Kidney epithelial cell (primary cell): ENCODE results near the gene MAN1C1. TPM values are rescaled to one million over a fixed set of nuclear protein-coding genes. Genes with fewer than 3 reads are reported as not detected.

Source experiments
- DNase-seq: peaks from one replicate; pipeline ENCODE4 v3.0.0-alpha.2; 2010; ENCODE audit warnings: low read depth
- H3K27me3 ChIP-seq: 2 replicates; pipeline ENCODE4 v1.6.0; 2011; ENCODE audit warnings: low read length; ENCODE audit not compliant: control insufficient read depth, insufficient read depth
- H3K36me3 ChIP-seq: 2 replicates; pipeline ENCODE4 v1.5.1; 2011; ENCODE audit warnings: low read length; ENCODE audit not compliant: control insufficient read depth, insufficient read depth
- H3K4me3 ChIP-seq: 2 replicates; pipeline ENCODE4 v1.5.1; 2011; ENCODE audit warnings: low read depth, mild to moderate bottlenecking, control low read depth, low read length
- CTCF ChIP-seq: IDR thresholded peaks from 2 replicates; pipeline ENCODE4 v1.5.1; 2011; ENCODE audit warnings: mild to moderate bottlenecking, moderate library complexity, low read length, control low read depth, inconsistent platforms; ENCODE audit not compliant: insufficient read depth, poor library complexity, severe bottlenecking
- total RNA-seq: library from RNA; depleted of rRNA; stranded (reverse); fragments of >200 nt; gene quantifications from 2 replicates; pipeline ENCODE4 v1.2.3, GENCODE V29; 2015

MAN1C1 gene
- total RNA-seq, 1 donor from 2014 or later, result 1.4 TPM

DNA sequence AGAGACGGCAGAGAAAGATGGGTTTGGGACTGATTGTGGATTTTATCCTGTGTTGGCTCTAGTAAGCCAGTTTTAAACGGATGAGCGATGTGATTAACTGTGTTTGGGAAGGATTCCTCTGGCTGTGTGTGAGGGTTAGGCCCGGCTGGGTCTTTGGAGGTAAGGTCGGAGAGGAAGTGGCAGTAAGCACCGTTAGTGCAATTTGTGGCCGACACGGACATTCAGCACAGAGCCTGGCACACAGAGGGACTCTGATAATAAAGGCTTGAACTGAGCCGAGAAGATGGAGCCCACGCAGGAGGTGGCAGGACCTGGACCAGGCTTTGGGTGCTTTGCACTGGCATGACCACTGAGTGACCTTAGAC, 204.5 kb downstream of the MAN1C1 start:
- no peak for TF ChIP-seq CTCF
- no peak for DNase-seq
- Histone ChIP-seq H3K4me3 (peak overlapping the region; percentile 85), H3K27me3 (no peaks in the 10 kb centered on the region), H3K36me3 (no peaks in the 10 kb centered on the region)

DNA sequence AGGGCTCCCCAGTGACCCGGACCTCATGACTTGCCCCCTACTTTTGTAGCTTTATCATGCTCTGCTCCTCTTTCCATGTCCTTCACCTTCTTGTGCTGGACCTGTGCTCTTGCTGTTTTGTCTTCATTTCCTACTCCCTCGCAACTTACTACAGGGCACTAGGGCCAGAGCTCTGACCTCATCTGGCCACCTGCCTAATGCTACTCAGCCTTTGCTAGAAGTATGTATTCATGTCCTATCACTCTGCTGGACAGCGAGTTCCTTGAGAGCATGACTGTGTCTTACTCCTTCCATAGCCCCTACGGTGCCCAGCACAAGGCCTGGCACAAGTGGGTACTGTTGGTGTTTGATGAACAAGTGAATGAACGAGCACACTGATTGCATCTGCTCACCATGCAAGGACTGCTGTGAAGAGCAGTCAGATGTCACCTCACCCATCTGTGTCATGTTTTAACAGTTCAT, 205.1 kb downstream of the MAN1C1 start:
- no peak for TF ChIP-seq CTCF
- H3K27me3 ChIP-seq, result no peaks in the 10 kb centered on the region
- H3K4me3 ChIP-seq, result no peak overlapping the region
- no peak for DNase-seq
- no peaks in the 10 kb centered on the region for H3K36me3 ChIP-seq

DNA sequence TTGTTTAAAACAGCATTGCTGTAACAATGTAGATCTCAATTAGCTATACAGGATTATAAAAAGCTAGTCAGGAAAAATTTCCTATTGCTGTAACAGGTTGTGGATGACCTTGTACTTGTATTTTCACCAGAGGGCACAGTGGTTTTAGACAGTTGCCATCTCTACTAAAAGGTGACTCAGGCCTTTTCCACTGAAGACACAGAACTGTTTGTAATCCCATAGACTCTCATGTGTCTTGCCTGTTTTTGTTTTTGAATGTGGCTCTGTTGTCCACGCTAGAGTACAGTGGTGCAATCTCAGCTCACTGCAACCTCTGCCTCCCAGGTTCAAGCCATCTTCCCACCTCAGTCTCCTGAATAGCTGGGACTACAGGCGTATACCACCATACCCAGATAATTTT, 209.0 kb downstream of the MAN1C1 start:
- H3K36me3 ChIP-seq, result no peaks in the 10 kb centered on the region
- no peak for DNase-seq
- no peak overlapping the region for H3K4me3 ChIP-seq
- H3K27me3 ChIP-seq, result no peaks in the 10 kb centered on the region
- no peak for TF ChIP-seq CTCF

DNA sequence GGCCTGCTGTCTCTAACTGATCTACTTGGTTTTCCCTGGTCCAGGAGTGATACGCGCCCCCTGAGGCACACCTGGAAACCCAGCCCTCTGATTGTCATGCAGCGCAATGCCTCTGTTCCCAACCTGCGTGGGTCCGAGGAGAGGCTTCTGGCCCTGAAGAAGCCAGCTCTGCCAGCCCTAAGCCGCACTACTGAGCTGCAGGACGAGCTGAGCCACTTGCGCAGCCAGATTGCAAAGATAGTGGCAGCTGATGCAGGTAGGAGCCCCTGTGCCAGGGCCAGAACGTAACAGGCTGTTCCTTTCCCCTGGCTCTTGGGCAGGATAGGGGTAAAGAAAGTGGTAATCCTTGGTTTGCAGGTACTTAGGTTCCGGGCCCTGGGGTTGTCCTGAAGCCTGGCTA, 210.0 kb downstream of the MAN1C1 start:
- Histone ChIP-seq H3K27me3 (no peaks in the 10 kb centered on the region), H3K36me3 (no peaks in the 10 kb centered on the region), H3K4me3 (no peak overlapping the region)
- no peak for TF ChIP-seq CTCF
- DNase-seq, result no peak

DNA sequence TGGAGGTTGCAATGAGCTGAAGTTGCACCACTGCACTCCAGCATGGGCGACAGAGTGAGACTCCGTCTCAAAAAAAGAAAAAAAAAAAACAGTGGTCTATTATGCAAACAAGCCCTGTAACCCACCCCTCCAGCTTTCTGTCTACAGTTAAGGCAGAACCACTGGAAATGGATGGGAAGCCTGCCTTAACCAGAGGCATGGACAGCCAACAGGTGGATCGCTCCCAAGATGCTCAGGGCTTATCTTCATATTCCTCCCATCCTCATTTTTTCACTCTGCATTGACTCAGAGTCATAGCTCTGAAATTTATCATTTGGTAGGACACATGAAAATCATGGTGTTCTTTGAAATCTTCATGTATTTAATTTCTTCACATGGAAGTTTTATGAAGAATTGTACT, 211.9 kb downstream of the MAN1C1 start:
- no peak for DNase-seq
- H3K36me3 ChIP-seq, result no peaks in the 10 kb centered on the region
- no peak for TF ChIP-seq CTCF
- H3K4me3 ChIP-seq, result no peak overlapping the region
- no peaks in the 10 kb centered on the region for H3K27me3 ChIP-seq

- no peaks in the 10 kb centered on the region for H3K27me3 ChIP-seq
- no peaks in the 10 kb centered on the region for H3K36me3 ChIP-seq
- DNase-seq, result no peak
- no peak for TF ChIP-seq CTCF
- no peak overlapping the region for H3K4me3 ChIP-seq
Measured at GRCh38 chr1:25829046-25829445, 212.5 kb downstream of the MAN1C1 start.
